Measurements from ENCODE around the gene BARHL1. TPM values are rescaled to one million over a fixed set of nuclear protein-coding genes. Genes with fewer than 3 reads are reported as not detected.

BARHL1 gene
- total and polyA plus RNA-seq, 2 of the 13 experiments (the other 11 are each of a cell fraction or from before 2014, with no cell fraction given) = not detected

DNA sequence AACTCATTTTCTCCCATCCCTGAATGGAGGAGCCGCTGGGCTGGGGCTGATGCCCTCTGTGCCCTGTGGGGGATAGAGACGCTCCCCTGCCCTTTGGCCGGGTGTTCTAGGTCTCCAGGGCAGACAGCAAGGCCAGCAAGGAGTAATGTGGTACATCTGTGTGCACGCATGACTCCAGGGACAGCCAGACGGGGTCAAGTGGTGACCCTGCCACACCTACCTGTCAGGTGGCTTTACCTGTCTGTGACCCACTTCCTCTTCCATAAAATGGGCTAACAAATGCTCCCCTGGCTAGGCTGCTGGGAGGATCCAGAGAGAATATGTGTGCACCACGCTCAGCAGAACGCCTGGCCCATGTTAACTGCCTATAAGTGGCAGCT, 35.4 kb upstream of the BARHL1 start:
- no peak overlapping the region for H3K27ac ChIP-seq (ENCODE audit: extremely low read length, insufficient read depth, low read length)
- in situ Hi-C loops (cut with HindIII; ENCODE audit: extremely low pct_ligation_motif_present, low pct_unique_long_range_greater_than_20kb) (no loop called here), intact Hi-C loops (cut with micrococcal nuclease; ENCODE audit: unreplicated experiment) (no loop called here)
- CTCF ChIA-PET (ENCODE audit: low intra/inter-chr PET ratio, low total read pairs) = interaction anchor here (1.3 kb wide), 1 partner anchor 253 kb away, joined by 3 read pairs; no protein-coding TSS in a partner anchor
- BruUV-seq (replicated peaks) = no TSS peak
- H3K9ac ChIP-seq (ENCODE audit: insufficient read depth, low read depth, low read length) = no peak overlapping the region
- no peak overlapping the region for H3K4me2 ChIP-seq (ENCODE audit: low read depth, low read length)
- FAIRE-seq (no peak), DNase-seq (ENCODE audit: low spot score) (no peak), ATAC-seq (no peak)
- no peaks in the 10 kb centered on the region for H3K36me3 ChIP-seq (replicated peaks in 1 of 2; ENCODE audit: control insufficient read depth in 1 of 2, insufficient read depth in 2 of 2, low read length in 2 of 2)
- H3K9me3 ChIP-seq (ENCODE audit: low read length) = no peaks in the 10 kb centered on the region
- TF ChIP-seq, protein P1, sequence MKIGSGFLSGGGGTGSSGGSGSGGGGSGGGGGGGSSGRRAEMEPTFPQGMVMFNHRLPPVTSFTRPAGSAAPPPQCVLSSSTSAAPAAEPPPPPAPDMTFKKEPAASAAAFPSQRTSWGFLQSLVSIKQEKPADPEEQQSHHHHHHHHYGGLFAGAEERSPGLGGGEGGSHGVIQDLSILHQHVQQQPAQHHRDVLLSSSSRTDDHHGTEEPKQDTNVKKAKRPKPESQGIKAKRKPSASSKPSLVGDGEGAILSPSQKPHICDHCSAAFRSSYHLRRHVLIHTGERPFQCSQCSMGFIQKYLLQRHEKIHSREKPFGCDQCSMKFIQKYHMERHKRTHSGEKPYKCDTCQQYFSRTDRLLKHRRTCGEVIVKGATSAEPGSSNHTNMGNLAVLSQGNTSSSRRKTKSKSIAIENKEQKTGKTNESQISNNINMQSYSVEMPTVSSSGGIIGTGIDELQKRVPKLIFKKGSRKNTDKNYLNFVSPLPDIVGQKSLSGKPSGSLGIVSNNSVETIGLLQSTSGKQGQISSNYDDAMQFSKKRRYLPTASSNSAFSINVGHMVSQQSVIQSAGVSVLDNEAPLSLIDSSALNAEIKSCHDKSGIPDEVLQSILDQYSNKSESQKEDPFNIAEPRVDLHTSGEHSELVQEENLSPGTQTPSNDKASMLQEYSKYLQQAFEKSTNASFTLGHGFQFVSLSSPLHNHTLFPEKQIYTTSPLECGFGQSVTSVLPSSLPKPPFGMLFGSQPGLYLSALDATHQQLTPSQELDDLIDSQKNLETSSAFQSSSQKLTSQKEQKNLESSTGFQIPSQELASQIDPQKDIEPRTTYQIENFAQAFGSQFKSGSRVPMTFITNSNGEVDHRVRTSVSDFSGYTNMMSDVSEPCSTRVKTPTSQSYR (CRISPR knock-in tag; IDR thresholded peaks at IDR 0.05; ENCODE audit: borderline replicate concordance) = no peak
- H4K20me1 ChIP-seq (ENCODE audit: insufficient read depth, low read length) = no peaks in the 10 kb centered on the region
- 37% methylated on average over 2 of the region's 7 CpGs for WGBS (ENCODE audit: low lambda C conversion rate)
- no peaks in the 10 kb centered on the region for H3K79me2 ChIP-seq (ENCODE audit: insufficient read depth, low read length)
- H3K4me1 ChIP-seq (ENCODE audit: insufficient read depth, low read length) = peaks cover 8% of the 10 kb centered on the region; the same call in 1 of the 2 replicates
- POLR2A ChIA-PET = no interaction called here
- peaks cover 6 to 59% of the 10 kb centered on the region in 2 experiments for H3K27me3 ChIP-seq (ENCODE audit: control insufficient read depth in 1 of 2, insufficient read depth in 2 of 2, low read length in 2 of 2)
- H3K4me3 ChIP-seq (replicated peaks in 1 of 3; ENCODE audit: insufficient read depth in 1 of 3, low read depth in 2 of 3, low read length in 3 of 3) = no peak overlapping the region
- no peak overlapping the region for H2AFZ ChIP-seq (ENCODE audit: low read length)

DNA sequence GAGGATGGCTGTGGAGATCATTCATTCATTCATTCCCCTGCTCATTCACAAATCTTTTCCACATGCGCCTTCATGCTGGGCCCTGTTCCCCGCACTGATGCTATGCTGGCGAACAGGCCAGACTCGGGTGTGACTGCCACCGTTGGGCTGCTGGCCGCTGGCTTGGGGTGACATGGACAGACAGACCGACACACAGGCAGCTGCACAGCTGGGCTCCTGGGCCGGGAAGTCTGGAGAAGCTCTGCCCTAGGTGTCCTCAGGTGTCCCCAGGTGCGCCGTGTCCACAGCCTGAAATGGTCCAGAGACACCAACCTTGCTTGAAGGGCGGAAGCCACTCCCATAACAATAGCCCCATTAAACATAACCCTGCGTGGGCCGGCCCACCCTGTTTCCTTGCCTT, 35.0 kb upstream of the BARHL1 start:
- no peak overlapping the region for H3K4me3 ChIP-seq (replicated peaks in 1 of 3; ENCODE audit: insufficient read depth in 1 of 3, low read depth in 2 of 3, low read length in 3 of 3)
- TF ChIP-seq ISL2 (CRISPR knock-in tag; IDR thresholded peaks at IDR 0.05) = no peak
- TF ChIP-seq, protein P2, sequence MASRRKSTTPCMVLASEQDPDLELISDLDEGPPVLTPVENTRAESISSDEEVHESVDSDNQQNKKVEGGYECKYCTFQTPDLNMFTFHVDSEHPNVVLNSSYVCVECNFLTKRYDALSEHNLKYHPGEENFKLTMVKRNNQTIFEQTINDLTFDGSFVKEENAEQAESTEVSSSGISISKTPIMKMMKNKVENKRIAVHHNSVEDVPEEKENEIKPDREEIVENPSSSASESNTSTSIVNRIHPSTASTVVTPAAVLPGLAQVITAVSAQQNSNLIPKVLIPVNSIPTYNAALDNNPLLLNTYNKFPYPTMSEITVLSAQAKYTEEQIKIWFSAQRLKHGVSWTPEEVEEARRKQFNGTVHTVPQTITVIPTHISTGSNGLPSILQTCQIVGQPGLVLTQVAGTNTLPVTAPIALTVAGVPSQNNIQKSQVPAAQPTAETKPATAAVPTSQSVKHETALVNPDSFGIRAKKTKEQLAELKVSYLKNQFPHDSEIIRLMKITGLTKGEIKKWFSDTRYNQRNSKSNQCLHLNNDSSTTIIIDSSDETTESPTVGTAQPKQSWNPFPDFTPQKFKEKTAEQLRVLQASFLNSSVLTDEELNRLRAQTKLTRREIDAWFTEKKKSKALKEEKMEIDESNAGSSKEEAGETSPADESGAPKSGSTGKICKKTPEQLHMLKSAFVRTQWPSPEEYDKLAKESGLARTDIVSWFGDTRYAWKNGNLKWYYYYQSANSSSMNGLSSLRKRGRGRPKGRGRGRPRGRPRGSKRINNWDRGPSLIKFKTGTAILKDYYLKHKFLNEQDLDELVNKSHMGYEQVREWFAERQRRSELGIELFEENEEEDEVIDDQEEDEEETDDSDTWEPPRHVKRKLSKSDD (CRISPR knock-in tag; IDR thresholded peaks at IDR 0.05; ENCODE audit: low read depth) = no peak
- no peak for TF ChIP-seq KLF15 (CRISPR knock-in tag; IDR thresholded peaks at IDR 0.05; ENCODE audit: borderline replicate concordance)
- no peak for TF ChIP-seq SP1 (IDR thresholded peaks at IDR 0.05)
- TF ChIP-seq SP1 (CRISPR knock-in tag; IDR thresholded peaks at IDR 0.05) = no peak
- TF ChIP-seq ZNF510 (CRISPR knock-in tag; IDR thresholded peaks at IDR 0.05; ENCODE audit: low read depth) = no peak
- TF ChIP-seq SMC3 (IDR thresholded peaks at IDR 0.05; ENCODE audit: low read length) = no peak
- no peak for TF ChIP-seq PCBP2 (optimal IDR thresholded peaks at IDR 0.05; ENCODE audit: low read depth, low read length, poor library complexity, severe bottlenecking)
- TF ChIP-seq, protein P3, sequence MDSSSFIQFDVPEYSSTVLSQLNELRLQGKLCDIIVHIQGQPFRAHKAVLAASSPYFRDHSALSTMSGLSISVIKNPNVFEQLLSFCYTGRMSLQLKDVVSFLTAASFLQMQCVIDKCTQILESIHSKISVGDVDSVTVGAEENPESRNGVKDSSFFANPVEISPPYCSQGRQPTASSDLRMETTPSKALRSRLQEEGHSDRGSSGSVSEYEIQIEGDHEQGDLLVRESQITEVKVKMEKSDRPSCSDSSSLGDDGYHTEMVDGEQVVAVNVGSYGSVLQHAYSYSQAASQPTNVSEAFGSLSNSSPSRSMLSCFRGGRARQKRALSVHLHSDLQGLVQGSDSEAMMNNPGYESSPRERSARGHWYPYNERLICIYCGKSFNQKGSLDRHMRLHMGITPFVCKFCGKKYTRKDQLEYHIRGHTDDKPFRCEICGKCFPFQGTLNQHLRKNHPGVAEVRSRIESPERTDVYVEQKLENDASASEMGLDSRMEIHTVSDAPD (CRISPR knock-in tag; IDR thresholded peaks at IDR 0.05) = no peak
- TF ChIP-seq, protein P4, sequence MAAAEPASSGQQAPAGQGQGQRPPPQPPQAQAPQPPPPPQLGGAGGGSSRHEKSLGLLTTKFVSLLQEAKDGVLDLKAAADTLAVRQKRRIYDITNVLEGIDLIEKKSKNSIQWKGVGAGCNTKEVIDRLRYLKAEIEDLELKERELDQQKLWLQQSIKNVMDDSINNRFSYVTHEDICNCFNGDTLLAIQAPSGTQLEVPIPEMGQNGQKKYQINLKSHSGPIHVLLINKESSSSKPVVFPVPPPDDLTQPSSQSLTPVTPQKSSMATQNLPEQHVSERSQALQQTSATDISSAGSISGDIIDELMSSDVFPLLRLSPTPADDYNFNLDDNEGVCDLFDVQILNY (CRISPR knock-in tag; conservative IDR thresholded peaks at IDR 0.05) = no peak

More for the DNA sequence above, 35.0 kb upstream of the BARHL1 start:
- H3K36me3 ChIP-seq (replicated peaks in 1 of 2; ENCODE audit: control insufficient read depth in 1 of 2, insufficient read depth in 2 of 2, low read length in 2 of 2) = no peaks in the 10 kb centered on the region
- no peak overlapping the region for H3K27ac ChIP-seq (ENCODE audit: extremely low read length, insufficient read depth, low read length)
- H2AFZ ChIP-seq (ENCODE audit: low read length) = no peak overlapping the region
- FAIRE-seq (no peak), DNase-seq (ENCODE audit: low spot score) (no peak), ATAC-seq (no peak)
- H3K79me2 ChIP-seq (ENCODE audit: insufficient read depth, low read length) = no peaks in the 10 kb centered on the region
- POLR2A ChIA-PET = no interaction called here
- H4K20me1 ChIP-seq (ENCODE audit: insufficient read depth, low read length) = no peaks in the 10 kb centered on the region
- no peak overlapping the region for H3K9ac ChIP-seq (ENCODE audit: insufficient read depth, low read depth, low read length)
- no peak overlapping the region for H3K4me2 ChIP-seq (ENCODE audit: low read depth, low read length)
- in situ Hi-C loops (cut with HindIII; ENCODE audit: extremely low pct_ligation_motif_present, low pct_unique_long_range_greater_than_20kb) = no loop called here
- CTCF ChIA-PET (ENCODE audit: low intra/inter-chr PET ratio, low total read pairs) = interaction anchor here (1.3 kb wide), 1 partner anchor 253 kb away, joined by 3 read pairs; no protein-coding TSS in a partner anchor
- peaks cover 8% of the 10 kb centered on the region; the same call in 1 of the 2 replicates for H3K4me1 ChIP-seq (ENCODE audit: insufficient read depth, low read length)
- H3K27me3 ChIP-seq (ENCODE audit: control insufficient read depth in 1 of 2, insufficient read depth in 2 of 2, low read length in 2 of 2) = peaks cover 4 to 55% of the 10 kb centered on the region in 2 experiments
- intact Hi-C loops (cut with micrococcal nuclease; ENCODE audit: unreplicated experiment) = no loop called here
- 61% methylated on average over 5 of the region's 13 CpGs for WGBS (ENCODE audit: low lambda C conversion rate)
- no peaks in the 10 kb centered on the region for H3K9me3 ChIP-seq (ENCODE audit: low read length)
- no TSS peak for BruUV-seq (replicated peaks)

Measured in HepG2 (cell line).